Measurements from ENCODE around the gene UCN2. TPM values are rescaled to one million over a fixed set of nuclear protein-coding genes. Genes with fewer than 3 reads are reported as not detected.

The UCN2 gene
- total RNA-seq, 1 donor from 2014 or later, result not detected

- peaks cover 54% of the 10 kb centered on the region for H3K36me3 Mint-ChIP-seq (ENCODE audit: low read depth)
- DNase-seq, result no peak
- H3K4me3 Mint-ChIP-seq, result no peak overlapping the region
- peaks cover 3% of the 10 kb centered on the region for H3K9me3 Mint-ChIP-seq
- H3K27me3 Mint-ChIP-seq, result no peaks in the 10 kb centered on the region
- H3K27ac Mint-ChIP-seq, result no peak overlapping the region
- intact Hi-C loops (cut with micrococcal nuclease), result no loop called here
- H3K4me1 Mint-ChIP-seq, result peaks cover 4% of the 10 kb centered on the region
Measured at GRCh38 chr3:48528048-48528447, 35.5 kb downstream of the UCN2 start.

GRCh38 chr3:48524970-48525369 is 38.6 kb downstream of the UCN2 start:
- intact Hi-C loops (cut with micrococcal nuclease), result no loop called here
- H3K36me3 Mint-ChIP-seq (ENCODE audit: low read depth), result peaks cover 52% of the 10 kb centered on the region

GRCh38 chr3:48521635-48522034 is 41.9 kb downstream of the UCN2 start:
- no peak overlapping the region for H3K4me3 Mint-ChIP-seq
- H3K27ac Mint-ChIP-seq, result no peak overlapping the region
- H3K27me3 Mint-ChIP-seq, result no peaks in the 10 kb centered on the region
- intact Hi-C loops (cut with micrococcal nuclease), result no loop called here
- no peak for DNase-seq
- peaks cover 35% of the 10 kb centered on the region for H3K36me3 Mint-ChIP-seq (ENCODE audit: low read depth)
- H3K9me3 Mint-ChIP-seq, result no peaks in the 10 kb centered on the region
- H3K4me1 Mint-ChIP-seq, result peaks cover 34% of the 10 kb centered on the region

More at GRCh38 chr3:48524970-48525369, 38.6 kb downstream of the UCN2 start:
- H3K27ac Mint-ChIP-seq, result no peak overlapping the region
- H3K27me3 Mint-ChIP-seq, result no peaks in the 10 kb centered on the region
- H3K4me3 Mint-ChIP-seq, result no peak overlapping the region
- no peak for DNase-seq
- H3K4me1 Mint-ChIP-seq, result peaks cover 9% of the 10 kb centered on the region
- H3K9me3 Mint-ChIP-seq, result peaks cover 3% of the 10 kb centered on the region

- peaks cover 24% of the 10 kb centered on the region for H3K36me3 Mint-ChIP-seq (ENCODE audit: low read depth)
- no peaks in the 10 kb centered on the region for H3K27me3 Mint-ChIP-seq
- H3K27ac Mint-ChIP-seq, result no peak overlapping the region
- peaks cover 50% of the 10 kb centered on the region for H3K4me1 Mint-ChIP-seq
- intact Hi-C loops (cut with micrococcal nuclease), result no loop called here
- DNase-seq, result no peak
- no peaks in the 10 kb centered on the region for H3K9me3 Mint-ChIP-seq
- no peak overlapping the region for H3K4me3 Mint-ChIP-seq
Measured at GRCh38 chr3:48519277-48519643, 44.3 kb downstream of the UCN2 start.

GRCh38 chr3:48518638-48519276 is 44.8 kb downstream of the UCN2 start:
- Mint-ChIP-seq H3K4me3 (no peak overlapping the region), H3K27ac (no peak overlapping the region), H3K27me3 (no peaks in the 10 kb centered on the region), H3K4me1 (peaks cover 55% of the 10 kb centered on the region), H3K36me3 (ENCODE audit: low read depth) (peaks cover 26% of the 10 kb centered on the region), H3K9me3 (no peaks in the 10 kb centered on the region)
- intact Hi-C loops (cut with micrococcal nuclease), result no loop called here
- peak; percentile 73 for DNase-seq

- no peaks in the 10 kb centered on the region for H3K9me3 Mint-ChIP-seq
- no peak overlapping the region for H3K4me3 Mint-ChIP-seq
- no peak overlapping the region for H3K27ac Mint-ChIP-seq
- peaks cover 23% of the 10 kb centered on the region for H3K36me3 Mint-ChIP-seq (ENCODE audit: low read depth)
- peaks cover 57% of the 10 kb centered on the region for H3K4me1 Mint-ChIP-seq
- no peak for DNase-seq
- intact Hi-C loops (cut with micrococcal nuclease), result no loop called here
- H3K27me3 Mint-ChIP-seq, result no peaks in the 10 kb centered on the region
Measured at GRCh38 chr3:48518069-48518468, 45.5 kb downstream of the UCN2 start.

GRCh38 chr3:48516571-48516970 is 47.0 kb downstream of the UCN2 start:
- no peaks in the 10 kb centered on the region for H3K9me3 Mint-ChIP-seq
- H3K4me3 Mint-ChIP-seq, result peak overlapping the region; percentile 25
- peaks cover 21% of the 10 kb centered on the region for H3K36me3 Mint-ChIP-seq (ENCODE audit: low read depth)
- H3K27ac Mint-ChIP-seq, result no peak overlapping the region
- DNase-seq, result peak; percentile 80
- intact Hi-C loops (cut with micrococcal nuclease), result no loop called here
- H3K4me1 Mint-ChIP-seq, result peaks cover 57% of the 10 kb centered on the region
- H3K27me3 Mint-ChIP-seq, result no peaks in the 10 kb centered on the region

GRCh38 chr3:48514431-48515227 is 49.0 kb downstream of the UCN2 start:
- peak overlapping the region; percentile 41 for H3K27ac Mint-ChIP-seq
- H3K4me1 Mint-ChIP-seq, result peaks cover 55% of the 10 kb centered on the region
- peak; percentile 88 for DNase-seq
- H3K9me3 Mint-ChIP-seq, result no peaks in the 10 kb centered on the region
- no peaks in the 10 kb centered on the region for H3K27me3 Mint-ChIP-seq
- intact Hi-C loops (cut with micrococcal nuclease), result loop anchor here (1.0 kb wide), 2 partner anchors 7 to 14 kb away; no protein-coding TSS in a partner anchor
- peaks cover 14% of the 10 kb centered on the region for H3K36me3 Mint-ChIP-seq (ENCODE audit: low read depth)
- H3K4me3 Mint-ChIP-seq, result peak overlapping the region; percentile 52

Other genes with a start within 250 kb of the UCN2 start
- not detected in 2 replicates for gene SPINK8, start 230.1 kb downstream of the UCN2 start, total RNA-seq
- gene FBXW12, start 191.6 kb downstream of the UCN2 start, total RNA-seq, result 0.14 and 0.28 TPM in 2 replicates
- gene PLXNB1, start 133.7 kb downstream of the UCN2 start, total RNA-seq, result 5.7 and 6.5 TPM in 2 replicates
- gene CCDC51, start 123.7 kb downstream of the UCN2 start, total RNA-seq, result 24.4 and 25.9 TPM in 2 replicates
- 272 and 275 TPM in 2 replicates for gene TMA7, start 123.5 kb downstream of the UCN2 start, total RNA-seq
- gene ATRIP, start 117.0 kb downstream of the UCN2 start, total RNA-seq, result 18.3 and 20.0 TPM in 2 replicates
- 79.1 and 84.9 TPM in 2 replicates for gene SHISA5, start 59.6 kb downstream of the UCN2 start, total RNA-seq
- 38.2 and 44.0 TPM in 2 replicates for gene PFKFB4, start 7.0 kb downstream of the UCN2 start, total RNA-seq
- 0.56 and 0.62 TPM in 2 replicates for gene COL7A1, start 31.5 kb upstream of the UCN2 start, total RNA-seq
- 224 and 235 TPM in 2 replicates for gene UQCRC1, start 45.9 kb upstream of the UCN2 start, total RNA-seq
- gene TMEM89, start 58.0 kb upstream of the UCN2 start, total RNA-seq, result 0.64 and 0.89 TPM in 2 replicates
- gene SLC26A6, start 71.7 kb upstream of the UCN2 start, total RNA-seq, result 57.2 and 58.2 TPM in 2 replicates
- gene CELSR3, start 99.1 kb upstream of the UCN2 start, total RNA-seq, result 14.5 and 15.2 TPM in 2 replicates
- 53.1 and 54.1 TPM in 2 replicates for gene NCKIPSD, start 122.1 kb upstream of the UCN2 start, total RNA-seq
- gene IP6K2, start 153.4 kb upstream of the UCN2 start, total RNA-seq, result 57.9 and 58.4 TPM in 2 replicates